Type B pancreatic cell (in vitro differentiated cells): ENCODE measurements around the gene LRP1B. TPM values are rescaled to one million over a fixed set of nuclear protein-coding genes. Genes with fewer than 3 reads are reported as not detected.

ENCODE experiments used
- DNase-seq: peaks from one replicate; pipeline ENCODE4 v3.0.0; 2021; ENCODE audit warnings: mixed read lengths; ENCODE audit not compliant: unreplicated experiment; ENCODE audit errors: extremely low spot score
- H3K27ac Mint-ChIP-seq: 2 replicates; pipeline ENCODE4 v1.8.0; 2021; ENCODE audit warnings: mild to moderate bottlenecking, mixed read lengths
- H3K27me3 Mint-ChIP-seq: 2 replicates; pipeline ENCODE4 v1.8.0; 2021; ENCODE audit warnings: mixed read lengths
- H3K36me3 Mint-ChIP-seq: 2 replicates; pipeline ENCODE4 v1.8.0; 2021; ENCODE audit warnings: mixed read lengths
- H3K4me1 Mint-ChIP-seq: one replicate; pipeline ENCODE4 v1.8.0; 2021; ENCODE audit warnings: mixed read lengths; ENCODE audit not compliant: unreplicated experiment
- H3K4me3 Mint-ChIP-seq: 2 replicates; pipeline ENCODE4 v1.8.0; 2021; ENCODE audit warnings: mild to moderate bottlenecking, mixed read lengths
- H3K9me3 Mint-ChIP-seq: 2 replicates; pipeline ENCODE4 v1.8.0; 2021; ENCODE audit warnings: mixed read lengths
- total RNA-seq: library from RNA; stranded (reverse); gene quantifications from 2 replicates; pipeline ENCODE4 v1.2.1, GENCODE V29; 2021; ENCODE audit warnings: low replicate concordance
- TF ChIP-seq, protein P1 (sequence below): fragments of 200-600 bp; sonication (generic); conservative IDR thresholded peaks from 2 replicates; pipeline ENCODE4 v1.5.0; 2021; ENCODE audit warnings: antibody characterized with exemption, mild to moderate bottlenecking

The LRP1B gene
- total RNA-seq, 1 donor from 2014 or later = 16.0 TPM

DNA sequence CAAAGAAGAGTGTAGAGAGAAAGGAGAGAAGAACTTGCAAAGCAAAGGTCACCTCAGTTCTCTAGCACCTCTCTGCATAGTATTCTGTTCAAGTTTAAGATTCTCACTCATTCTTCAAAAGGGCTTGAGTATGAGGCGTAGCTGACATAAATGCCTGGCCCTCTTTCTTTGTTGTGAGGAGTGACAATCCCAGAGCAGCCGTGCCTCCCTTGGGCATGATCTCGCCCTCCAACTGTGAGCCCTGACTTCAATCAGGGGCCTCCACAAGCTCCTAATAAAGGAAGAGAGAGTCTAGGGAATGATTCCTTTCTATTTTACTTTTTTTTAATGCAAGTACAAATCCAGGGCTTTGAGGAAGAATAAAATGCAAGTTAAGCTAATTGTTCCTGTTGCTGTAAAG, 402.7 kb downstream of the LRP1B start:
- no peak overlapping the region for H3K27ac Mint-ChIP-seq
- H3K4me1 Mint-ChIP-seq = peaks cover 10% of the 10 kb centered on the region
- no peaks in the 10 kb centered on the region for H3K36me3 Mint-ChIP-seq

DNA sequence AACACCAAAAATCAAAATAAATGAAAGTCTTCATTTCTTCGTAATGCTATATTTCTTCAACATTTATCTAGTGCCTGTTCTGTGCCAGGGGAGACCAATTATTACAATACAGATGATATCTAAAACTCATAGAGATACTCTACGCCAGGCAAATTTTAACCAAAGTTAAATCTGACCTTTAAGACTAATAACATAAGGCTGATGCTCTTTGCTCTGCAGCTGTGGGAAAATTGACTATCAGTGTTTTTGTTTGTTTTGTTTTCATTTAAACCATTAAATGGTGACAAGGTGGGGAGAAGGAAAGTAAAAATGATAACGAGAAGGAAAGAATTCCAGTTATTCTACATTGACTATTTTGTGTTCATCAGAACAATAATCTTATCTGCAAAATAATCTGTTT, 406.4 kb downstream of the LRP1B start:
- no peak overlapping the region for H3K4me3 Mint-ChIP-seq
- H3K9me3 Mint-ChIP-seq = no peaks in the 10 kb centered on the region
- H3K27me3 Mint-ChIP-seq = no peaks in the 10 kb centered on the region
- H3K4me1 Mint-ChIP-seq = peaks cover 10% of the 10 kb centered on the region
- H3K36me3 Mint-ChIP-seq = no peaks in the 10 kb centered on the region
- TF ChIP-seq, protein P1, sequence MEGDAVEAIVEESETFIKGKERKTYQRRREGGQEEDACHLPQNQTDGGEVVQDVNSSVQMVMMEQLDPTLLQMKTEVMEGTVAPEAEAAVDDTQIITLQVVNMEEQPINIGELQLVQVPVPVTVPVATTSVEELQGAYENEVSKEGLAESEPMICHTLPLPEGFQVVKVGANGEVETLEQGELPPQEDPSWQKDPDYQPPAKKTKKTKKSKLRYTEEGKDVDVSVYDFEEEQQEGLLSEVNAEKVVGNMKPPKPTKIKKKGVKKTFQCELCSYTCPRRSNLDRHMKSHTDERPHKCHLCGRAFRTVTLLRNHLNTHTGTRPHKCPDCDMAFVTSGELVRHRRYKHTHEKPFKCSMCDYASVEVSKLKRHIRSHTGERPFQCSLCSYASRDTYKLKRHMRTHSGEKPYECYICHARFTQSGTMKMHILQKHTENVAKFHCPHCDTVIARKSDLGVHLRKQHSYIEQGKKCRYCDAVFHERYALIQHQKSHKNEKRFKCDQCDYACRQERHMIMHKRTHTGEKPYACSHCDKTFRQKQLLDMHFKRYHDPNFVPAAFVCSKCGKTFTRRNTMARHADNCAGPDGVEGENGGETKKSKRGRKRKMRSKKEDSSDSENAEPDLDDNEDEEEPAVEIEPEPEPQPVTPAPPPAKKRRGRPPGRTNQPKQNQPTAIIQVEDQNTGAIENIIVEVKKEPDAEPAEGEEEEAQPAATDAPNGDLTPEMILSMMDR = no peak
- no peak overlapping the region for H3K27ac Mint-ChIP-seq
- DNase-seq = no peak

More for the DNA sequence above, 402.7 kb downstream of the LRP1B start:
- TF ChIP-seq, protein P1 = no peak
- no peak for DNase-seq
- no peaks in the 10 kb centered on the region for H3K27me3 Mint-ChIP-seq
- no peaks in the 10 kb centered on the region for H3K9me3 Mint-ChIP-seq
- no peak overlapping the region for H3K4me3 Mint-ChIP-seq

DNA sequence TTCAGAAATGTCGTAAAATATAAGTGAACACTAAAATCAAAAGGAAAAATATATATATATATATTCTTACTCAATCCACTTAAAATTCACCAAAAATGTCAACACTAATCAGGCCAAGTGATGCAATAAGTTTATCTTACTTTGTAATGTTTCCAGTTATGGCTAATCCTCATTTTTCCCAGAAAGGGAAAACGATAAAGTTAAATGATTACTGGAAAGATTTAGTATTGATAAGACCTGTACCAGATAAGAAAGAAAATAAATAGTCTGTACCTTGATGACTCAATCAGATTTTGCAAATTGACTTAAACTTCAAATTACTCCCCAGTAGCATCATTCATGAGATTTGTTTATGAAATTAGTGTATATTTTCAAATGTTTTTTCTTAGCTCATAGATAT, 407.0 kb downstream of the LRP1B start:
- Mint-ChIP-seq H3K36me3 (no peaks in the 10 kb centered on the region), H3K27ac (no peak overlapping the region), H3K27me3 (no peaks in the 10 kb centered on the region), H3K4me1 (peaks cover 8% of the 10 kb centered on the region), H3K9me3 (no peaks in the 10 kb centered on the region), H3K4me3 (no peak overlapping the region)
- TF ChIP-seq, protein P1 = no peak
- DNase-seq = no peak

DNA sequence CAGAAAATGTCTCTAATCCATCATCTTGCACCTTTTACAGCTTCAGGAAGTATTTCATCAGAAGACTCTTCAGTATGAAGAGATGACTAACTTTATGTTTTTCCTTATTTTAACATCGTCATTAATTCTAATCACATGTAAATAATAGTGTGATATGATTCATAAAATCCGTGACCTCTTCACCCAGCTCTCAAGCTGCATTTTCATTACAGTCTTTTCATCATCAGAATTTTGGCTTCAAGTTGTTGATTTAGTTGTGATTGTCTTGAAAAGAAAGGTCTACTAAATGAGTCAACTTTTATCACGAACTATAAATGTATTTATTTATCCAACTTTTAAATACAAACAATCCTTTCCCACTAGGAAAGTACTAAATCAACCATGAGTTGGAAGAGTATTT, 410.3 kb downstream of the LRP1B start:
- Mint-ChIP-seq H3K27me3 (no peaks in the 10 kb centered on the region), H3K27ac (no peak overlapping the region), H3K4me3 (no peak overlapping the region), H3K9me3 (no peaks in the 10 kb centered on the region), H3K36me3 (no peaks in the 10 kb centered on the region), H3K4me1 (no peaks in the 10 kb centered on the region)
- TF ChIP-seq, protein P1 = no peak
- DNase-seq = no peak

DNA sequence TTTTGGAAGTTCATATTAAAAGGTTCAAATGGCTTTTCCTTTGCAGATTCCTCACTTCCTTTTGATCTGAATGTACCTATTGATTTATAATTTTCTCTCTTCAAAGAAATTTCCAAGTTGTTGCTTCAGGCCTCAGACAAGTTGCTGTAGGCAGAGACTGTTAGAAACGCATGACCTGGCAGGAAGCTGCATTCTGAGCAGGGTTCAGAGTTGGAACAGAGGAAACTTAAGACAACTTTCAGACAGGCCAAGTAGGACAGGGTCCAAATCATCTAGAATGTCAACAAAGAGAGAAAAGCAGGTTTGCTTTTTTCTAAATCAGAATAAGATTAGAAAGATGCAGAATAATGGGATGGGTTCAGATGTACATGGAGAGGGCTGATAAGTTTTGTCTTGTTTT, 416.3 kb downstream of the LRP1B start:
- Mint-ChIP-seq H3K27me3 (no peaks in the 10 kb centered on the region), H3K27ac (no peak overlapping the region), H3K9me3 (no peaks in the 10 kb centered on the region), H3K36me3 (no peaks in the 10 kb centered on the region), H3K4me3 (no peak overlapping the region), H3K4me1 (peaks cover 8% of the 10 kb centered on the region)
- DNase-seq = no peak
- TF ChIP-seq, protein P1 = no peak

DNA sequence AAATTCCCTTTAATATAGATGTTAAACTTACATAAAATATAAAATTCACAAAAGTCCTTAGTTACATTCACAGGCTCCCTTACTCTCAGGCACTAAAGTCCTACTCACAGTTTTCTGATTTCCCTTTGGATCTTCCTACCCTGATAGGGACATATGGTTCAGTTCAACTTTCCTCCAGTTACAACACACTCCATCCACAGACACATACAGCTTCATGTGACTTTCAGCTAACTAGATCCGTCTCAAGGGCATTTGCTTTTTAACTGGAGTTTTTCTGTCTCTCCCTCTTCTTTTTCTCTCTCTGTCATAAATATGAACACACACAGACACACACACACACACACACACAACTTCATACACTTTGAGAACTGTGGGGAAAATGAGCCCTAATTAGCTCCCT, 419.2 kb downstream of the LRP1B start:
- Mint-ChIP-seq H3K9me3 (no peaks in the 10 kb centered on the region), H3K27ac (no peak overlapping the region), H3K36me3 (no peaks in the 10 kb centered on the region), H3K4me1 (peaks cover 8% of the 10 kb centered on the region), H3K4me3 (no peak overlapping the region), H3K27me3 (no peaks in the 10 kb centered on the region)
- no peak for DNase-seq
- TF ChIP-seq, protein P1 = no peak
